Tracheal epithelial cell (primary cell): Measurements from ENCODE around the gene CACNB3. TPM values are rescaled to one million over a fixed set of nuclear protein-coding genes. Genes with fewer than 3 reads are reported as not detected.

ENCODE experiments used
- total RNA-seq: library from RNA; depleted of rRNA; stranded (reverse); fragments of >200 nt; gene quantifications from 2 replicates; pipeline ENCODE4 v1.2.1, GENCODE V29; 2014

Gene CACNB3
- 9.6 and 21.4 TPM in 2 replicates for total RNA-seq

DNA sequence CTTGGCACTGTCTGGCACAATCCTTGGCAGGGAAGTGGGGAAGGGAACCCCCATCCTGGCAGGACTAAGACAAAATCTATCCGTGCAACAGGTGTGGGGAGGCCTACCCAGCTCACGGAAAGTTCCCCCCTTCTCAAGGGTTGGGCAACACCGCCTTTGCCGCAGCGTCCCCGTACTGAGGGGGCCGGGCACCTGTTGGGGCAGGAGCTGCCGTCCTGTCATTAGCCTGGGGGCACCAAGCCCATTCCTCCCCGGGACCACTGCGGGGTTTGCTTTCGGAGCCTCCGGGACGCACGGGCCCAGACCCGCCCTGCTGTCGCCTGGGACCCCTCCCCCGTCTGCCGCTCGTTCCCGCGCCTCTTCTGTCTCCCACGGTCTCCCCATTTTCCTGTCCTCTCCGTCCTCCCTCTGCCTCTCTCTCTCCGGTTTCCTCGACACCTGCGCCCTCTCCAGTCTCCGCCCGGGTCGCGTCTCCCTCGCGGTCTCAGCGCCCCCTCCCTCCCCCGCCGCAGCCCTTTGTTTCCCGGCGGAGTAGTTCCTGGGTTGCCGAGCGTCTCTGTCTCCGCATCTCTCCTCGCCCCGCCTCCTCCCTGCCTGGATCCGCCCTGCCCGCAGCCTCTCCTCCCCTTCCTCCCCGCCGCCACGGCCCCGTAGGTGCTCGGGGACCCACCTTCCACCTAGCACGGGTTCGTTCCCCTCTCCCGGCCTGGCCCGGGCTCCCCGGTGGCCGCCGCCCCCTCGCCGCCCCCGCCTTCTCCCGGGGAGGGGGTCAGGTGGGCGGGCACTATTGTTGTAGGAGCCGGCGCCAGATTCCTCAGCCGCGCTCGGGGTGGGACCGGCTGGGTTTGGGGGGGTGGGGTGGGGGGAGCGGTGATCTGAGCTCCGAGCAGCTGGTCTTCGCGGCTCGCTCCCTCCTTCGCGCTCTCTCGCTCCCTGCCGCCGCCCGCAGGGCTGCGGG, at the start of gene CACNB3:
Gene CACNB3, plus strand, starts transcription at position 624 of the 958 bp plus-strand sequence. CDS start 434 bp downstream, outside the sequence.

DNA sequence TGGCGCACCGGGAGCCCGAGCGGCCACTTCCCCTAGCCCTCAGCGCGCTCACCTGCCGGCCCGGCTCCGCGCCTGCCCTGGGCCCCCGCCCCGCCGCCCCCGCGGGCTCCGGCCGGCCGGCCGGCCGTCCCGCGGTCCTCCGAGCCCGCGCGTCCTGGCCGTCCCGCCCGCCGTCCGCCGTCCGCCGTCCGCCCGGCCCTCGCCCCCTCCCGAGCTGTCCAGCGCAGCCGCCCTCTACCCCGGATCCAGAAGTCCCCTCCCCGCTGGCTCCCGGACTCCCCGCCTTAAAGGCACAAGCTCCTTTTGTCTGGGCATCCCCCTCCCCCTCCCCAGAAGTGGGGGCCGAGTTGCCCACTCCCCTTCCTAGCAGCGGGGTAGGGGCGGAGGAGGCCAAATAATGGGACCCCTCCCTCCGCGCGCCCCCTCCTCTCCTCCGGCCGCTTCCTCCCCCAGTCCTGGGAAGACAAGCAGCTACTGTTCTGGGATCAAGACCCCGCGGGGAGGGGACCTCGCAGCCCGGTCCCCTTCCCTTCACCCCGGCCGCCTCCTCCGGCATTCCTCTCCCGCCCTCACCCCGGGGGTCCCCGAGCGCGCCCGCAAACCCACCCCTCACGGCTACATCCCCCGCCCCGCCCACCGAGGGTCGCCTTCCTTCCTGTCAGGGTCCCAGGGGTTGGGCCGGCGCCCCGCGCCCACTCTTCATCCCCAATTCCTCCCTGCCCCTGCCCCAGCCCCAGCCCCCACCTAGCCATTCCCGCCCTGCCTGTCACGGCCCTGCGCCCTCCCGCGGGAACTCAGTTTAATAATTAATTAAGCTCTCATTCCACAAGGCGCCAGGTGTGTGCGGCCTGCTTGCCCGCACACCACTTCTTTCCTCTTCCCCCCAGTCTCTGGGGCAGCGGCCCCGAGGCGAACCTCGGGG, 29.2 kb upstream of the CACNB3 start, which contains the start of gene ADCY6:
Gene ADCY6, minus strand, starts transcription at position 236 of the 922 bp plus-strand sequence. CDS start 5,655 bp downstream, outside the sequence.

DNA sequence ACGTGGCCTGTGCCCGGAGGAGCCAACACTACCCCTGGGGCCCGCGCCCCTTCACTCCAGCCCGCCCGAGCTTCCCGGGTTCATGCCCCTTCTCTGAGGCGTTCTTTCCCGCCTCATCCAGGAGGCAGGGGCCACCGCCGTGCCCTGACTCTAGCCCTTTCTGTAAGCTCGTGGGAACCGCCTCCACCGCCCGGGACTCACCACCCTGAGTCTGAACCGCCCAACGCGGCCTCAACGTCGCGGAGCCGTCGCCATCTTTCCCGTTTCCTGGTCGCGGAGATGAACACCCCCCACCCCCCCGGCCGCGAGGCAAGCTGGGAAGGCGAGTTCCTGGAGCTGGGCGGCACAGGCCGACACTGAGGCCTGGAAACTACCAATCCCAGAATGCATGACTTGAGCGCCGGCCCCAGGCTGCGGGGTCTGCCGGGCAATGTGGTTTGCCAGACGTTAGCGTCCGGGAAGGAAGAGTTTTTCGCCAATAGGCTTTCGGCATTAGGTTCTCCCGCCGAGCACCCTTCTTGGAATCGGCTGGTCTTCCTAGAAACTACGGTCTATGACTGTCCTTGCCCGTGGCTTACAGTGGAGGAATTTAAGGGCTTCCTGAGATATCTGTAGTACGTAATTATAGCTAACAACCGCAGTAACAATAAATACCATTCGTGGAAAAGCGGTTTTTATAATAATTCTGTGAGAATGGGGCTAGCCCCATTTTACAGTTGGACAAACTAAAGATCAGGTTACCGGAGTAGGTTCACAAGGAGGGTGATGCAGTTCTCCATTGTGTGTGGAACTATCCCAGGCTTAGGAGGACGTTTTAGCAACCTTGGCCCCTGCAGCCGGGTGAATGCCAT, 33.8 kb downstream of the CACNB3 start, which contains the start of gene DDX23:
Gene DDX23, minus strand, starts transcription at position 281 of the 851 bp plus-strand sequence. CDS start 6,381 bp downstream, outside the sequence.

DNA sequence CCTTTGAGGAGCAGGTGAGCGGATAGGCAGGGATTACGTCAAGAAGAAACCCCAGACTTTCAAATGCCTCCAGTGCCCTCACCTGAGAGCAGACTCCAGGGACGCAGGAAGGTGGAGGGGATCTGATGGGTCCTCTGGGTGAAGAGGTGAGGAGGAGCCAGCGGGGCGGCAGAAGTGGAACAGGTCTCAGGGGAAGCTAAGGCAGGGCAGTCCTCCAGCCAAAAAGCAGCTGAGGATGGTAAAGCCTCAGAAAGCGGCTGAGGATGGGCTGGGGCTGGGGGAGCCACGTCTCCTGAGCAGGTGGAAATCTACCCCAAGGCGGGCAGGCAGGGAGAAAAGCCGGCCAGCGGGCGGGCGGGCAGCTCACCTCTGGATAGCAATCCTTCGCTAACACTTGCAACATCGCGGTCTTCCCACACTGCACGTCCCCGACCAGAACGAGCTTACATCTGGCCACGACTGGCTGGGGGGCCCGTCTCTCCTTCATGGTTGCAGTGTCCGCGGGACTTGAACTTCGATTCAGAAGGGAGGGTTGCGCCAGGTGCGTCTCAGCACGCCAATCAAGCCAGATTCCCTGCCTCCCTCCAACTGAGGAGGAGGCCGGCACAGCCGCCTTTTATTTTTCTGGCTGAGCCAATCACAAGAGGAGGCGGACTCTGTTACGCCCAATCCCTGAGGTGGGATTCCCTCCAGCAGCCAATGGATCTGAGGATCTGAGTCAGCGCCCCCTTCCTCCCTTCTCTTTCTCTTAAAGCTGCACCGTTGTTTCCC, 47.2 kb downstream of the CACNB3 start, which contains the start of gene RND1:
Gene RND1, minus strand, starts transcription at position 590 of the 771 bp plus-strand sequence. Its CDS starts 103 bp downstream, at position 487.

Other genes with a start within 250 kb of the CACNB3 start
- not detected in 2 replicates for gene LALBA, start 248.4 kb upstream of the CACNB3 start, total RNA-seq
- gene KANSL2, start 136.3 kb upstream of the CACNB3 start, total RNA-seq: 35.9 and 67.6 TPM in 2 replicates
- 17.8 and 24.9 TPM in 2 replicates for gene CCNT1, start 101.8 kb upstream of the CACNB3 start, total RNA-seq
- 12.8 and 20.7 TPM in 2 replicates for gene ADCY6, start 29.4 kb upstream of the CACNB3 start, total RNA-seq
- 62.7 and 81.0 TPM in 2 replicates for gene DDX23, start 33.7 kb downstream of the CACNB3 start, total RNA-seq
- 0.43 and 7.5 TPM in 2 replicates for gene RND1, start 47.4 kb downstream of the CACNB3 start, total RNA-seq
- gene FKBP11, start 107.0 kb downstream of the CACNB3 start, total RNA-seq: 5.8 and 9.2 TPM in 2 replicates
- 26.6 and 34.9 TPM in 2 replicates for gene ARF3, start 139.0 kb downstream of the CACNB3 start, total RNA-seq
- gene WNT10B, start 153.2 kb downstream of the CACNB3 start, total RNA-seq: under 0.01 TPM in 1 of 2 replicates, not detected in the other
- not detected in 2 replicates for gene WNT1, start 159.8 kb downstream of the CACNB3 start, total RNA-seq
- gene DDN, start 180.9 kb downstream of the CACNB3 start, total RNA-seq: 0.43 and 0.48 TPM in 2 replicates
- gene PRKAG1, start 200.3 kb downstream of the CACNB3 start, total RNA-seq: 59.8 and 69.1 TPM in 2 replicates
- 22.0 and 24.3 TPM in 2 replicates for gene KMT2D, start 242.3 kb downstream of the CACNB3 start, total RNA-seq